Left cardiac atrium (tissue), 4 donors: ENCODE data around the gene NFS1. TPM values are rescaled to one million over a fixed set of nuclear protein-coding genes. Genes with fewer than 3 reads are reported as not detected.
A peak's percentile ranks its signal among the peaks of the same experiment; 100 is the strongest.
"Not testable (repeated sequence)": the region's sequence is repeated elsewhere in the genome, so short reads cannot be mapped to it uniquely, and the experiment has no call there.

Source experiments
- ATAC-seq, 2 donors: fragments of 200-7000 bp; cut with Tn5 transposase; one replicate each; pipeline ENCODE4 v1.9.1; 2020; ENCODE audit warnings: mild to moderate bottlenecking in 2 of 2, moderate library complexity in 2 of 2
- DNase-seq: peaks from one replicate; pipeline ENCODE4 v3.0.0-alpha.2; 2020
- intact Hi-C, 2 donors: fragments of 100-400 bp; cut with DNase I; formaldehyde crosslinking; loops; one replicate each; pipeline versions ENCODE4 v1.14.1 to v1.15.1; 2022 to 2023
- total RNA-seq, 2 donors: library from RNA; stranded (reverse); fragmentation: NEBNext Ultra II Directional; extraction: Animal tissue kit (Norgen Biotek cat#: 25700); gene quantifications; one replicate each; pipeline ENCODE4 v1.2.1, GENCODE V29; 2021
- donor health status: DM: no; HTN: yes; CAD: no.
- donor health status: DM: no; HTN: yes; CAD: no; lungs with severe emphysema.
- donor health status: DM: yes; HTN: yes; CAD: no.
- donor health status: Dilated cardiomyopathy.

Gene NFS1
- total RNA-seq, 2 donors from 2014 or later, result 33.6 to 36.8 TPM

GRCh38 chr20:35697696-35698297, 1.4 kb downstream of the NFS1 start:
- no peak for DNase-seq
- no peak for ATAC-seq
- intact Hi-C loops, result no loop called here

DNA sequence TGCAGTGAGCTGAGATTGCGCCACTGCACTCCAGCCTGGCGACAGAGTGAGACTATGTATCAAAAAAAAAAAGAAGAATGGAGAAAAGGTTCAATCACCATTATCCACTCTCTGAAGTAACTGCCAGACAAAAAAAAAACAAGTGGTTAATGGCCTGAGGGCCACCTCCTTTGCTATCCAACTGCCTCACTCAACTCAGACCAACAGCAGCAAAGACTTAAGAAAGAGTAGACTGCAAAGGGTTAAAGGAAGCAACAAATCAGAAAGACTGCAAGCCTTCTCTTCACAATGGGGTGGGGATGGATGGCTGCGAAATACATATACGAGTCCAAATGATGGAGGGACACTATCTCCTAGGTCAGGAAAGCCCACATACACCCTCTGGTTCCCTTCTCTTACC, 3.2 kb downstream of the NFS1 start:
- DNase-seq (no peak), ATAC-seq (no peak)
- intact Hi-C loops, result no loop called here

DNA sequence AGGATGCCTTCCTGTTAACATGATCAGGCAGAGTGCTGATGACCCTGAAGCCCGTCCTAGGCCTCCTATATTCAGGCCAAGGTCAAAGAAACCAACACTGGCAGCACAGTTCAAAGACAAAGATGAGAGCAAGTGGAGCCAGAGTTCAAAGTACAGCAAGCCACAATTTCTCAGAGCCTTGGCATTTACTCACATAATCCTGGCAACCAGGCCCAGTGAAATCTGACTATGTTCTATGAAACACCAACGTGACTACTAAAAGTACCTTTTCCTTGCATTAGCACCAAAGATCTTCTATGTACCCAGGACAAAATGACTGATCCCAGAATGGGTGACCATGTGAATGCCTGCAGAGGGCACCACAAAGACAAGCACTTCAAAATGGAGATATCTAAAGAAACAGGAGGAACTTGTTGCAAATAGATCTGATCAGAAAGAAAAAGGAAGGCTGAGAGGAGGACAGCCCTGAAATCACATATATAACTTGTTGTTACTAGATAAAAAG, 3.9 kb downstream of the NFS1 start:
- DNase-seq, result no peak
- no peak for ATAC-seq
- intact Hi-C loops, result no loop called here

DNA sequence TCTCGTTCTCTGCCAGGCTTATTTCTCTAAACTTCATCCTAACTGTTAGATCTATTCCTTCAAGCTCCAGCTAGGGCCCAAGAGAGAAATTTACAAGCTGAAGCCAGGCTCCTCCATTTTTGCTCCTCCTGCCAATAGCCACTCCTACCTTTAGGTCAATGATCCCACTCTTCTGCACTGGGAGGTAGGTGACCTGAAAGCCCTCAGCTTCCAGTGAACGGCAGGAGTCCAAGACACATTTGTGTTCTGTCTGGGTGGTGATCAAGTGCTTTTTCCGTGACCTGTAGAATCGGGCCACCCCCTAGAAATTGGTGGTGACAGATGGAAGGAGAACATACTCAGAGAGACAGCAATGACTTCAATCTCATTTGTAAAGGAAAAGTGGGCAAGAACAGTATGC, 8.9 kb downstream of the NFS1 start:
- ATAC-seq, result no peak
- intact Hi-C loops, result no loop called here
- DNase-seq, result no peak

GRCh38 chr20:35686872-35687271, 12.3 kb downstream of the NFS1 start:
- intact Hi-C loops, DNase-seq, ATAC-seq: not testable (repeated sequence)

- ATAC-seq, DNase-seq, intact Hi-C loops: not testable (repeated sequence)
These were observed 13.8 kb downstream of the NFS1 start for GRCh38 chr20:35685368-35685767.

DNA sequence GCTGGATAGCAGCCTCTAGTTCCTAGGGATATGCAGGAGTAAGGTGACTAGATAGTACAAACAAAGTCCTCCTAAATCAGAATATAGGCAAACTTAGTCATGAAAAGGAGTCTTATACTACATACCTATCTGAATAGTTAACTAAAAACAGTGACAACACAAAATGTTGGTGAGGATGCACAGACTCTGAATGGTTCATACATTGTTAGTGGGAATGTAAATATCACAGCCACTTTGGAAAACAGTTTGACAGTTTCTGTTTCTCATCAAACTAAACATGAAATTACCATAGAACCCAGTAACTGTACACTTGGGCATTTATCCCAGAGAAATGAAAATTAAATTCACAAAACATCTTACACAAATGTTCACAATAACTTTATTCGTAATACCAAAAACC, 17.2 kb downstream of the NFS1 start:
- intact Hi-C loops, result no loop called here
- DNase-seq (no peak), ATAC-seq (no peak)

GRCh38 chr20:35680452-35681183, 18.5 kb downstream of the NFS1 start:
- no peak for DNase-seq
- ATAC-seq, result no peak
- intact Hi-C loops, result no loop called here

DNA sequence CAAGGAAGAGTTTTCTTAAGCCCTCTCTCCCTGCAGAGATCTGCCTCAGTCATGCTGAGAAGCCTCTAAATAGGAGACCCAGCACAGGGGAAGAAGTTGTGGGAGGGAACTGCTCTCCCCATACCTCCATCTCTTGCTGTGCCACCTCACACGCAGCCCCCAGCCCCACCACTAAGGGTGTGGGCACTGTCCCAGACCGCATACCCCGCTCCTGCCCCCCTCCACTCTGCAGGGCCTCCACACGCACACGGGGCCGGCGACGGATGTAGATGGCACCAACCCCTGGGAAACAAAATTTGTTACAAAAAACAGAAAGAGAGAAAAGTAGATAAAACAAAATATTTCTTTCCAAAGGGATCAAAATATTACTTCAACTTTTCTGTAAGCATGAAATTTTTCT, 24.2 kb downstream of the NFS1 start:
- ATAC-seq, result no peak
- intact Hi-C loops, result no loop called here
- no peak for DNase-seq

DNA sequence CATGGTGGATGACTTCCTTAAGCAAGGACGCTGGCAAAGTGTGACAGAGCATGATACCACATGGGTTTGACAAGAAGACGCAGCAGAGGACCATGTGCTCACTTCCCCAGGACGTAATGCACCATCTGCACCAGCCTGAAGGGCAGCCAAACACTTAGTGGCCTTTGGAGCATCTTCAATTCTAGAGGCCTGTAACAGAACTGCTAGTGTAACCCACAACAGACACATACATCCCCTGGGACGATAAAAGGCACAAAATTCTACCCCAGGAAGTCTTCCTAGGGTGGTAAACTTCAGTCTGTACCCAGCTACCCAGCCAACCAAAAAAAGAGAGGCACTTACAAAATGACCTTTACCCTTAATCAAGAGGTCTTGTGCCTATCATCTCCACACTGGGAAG, 25.3 kb downstream of the NFS1 start:
- ATAC-seq (no peak), DNase-seq (no peak)
- intact Hi-C loops, result no loop called here

DNA sequence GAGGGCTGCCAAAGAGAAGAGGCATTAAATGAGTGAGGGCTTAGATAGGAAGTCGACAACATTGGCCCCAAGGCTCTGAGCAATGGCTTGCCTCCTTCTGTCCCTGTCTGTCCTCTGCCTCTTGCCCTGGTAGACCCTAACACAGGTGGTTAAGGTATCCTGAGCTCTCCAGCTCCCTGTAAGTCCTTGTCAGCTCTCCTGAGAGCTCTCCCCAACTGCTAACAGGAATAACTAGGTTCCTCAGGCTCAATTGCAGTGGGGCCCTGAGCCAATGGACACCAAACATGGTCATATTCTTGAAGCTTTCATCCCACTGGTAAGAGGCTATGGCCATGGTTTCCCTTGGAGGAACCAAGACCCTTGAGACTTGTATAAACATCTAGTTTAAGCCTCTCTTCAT, 29.5 kb downstream of the NFS1 start:
- ATAC-seq, result no peak
- DNase-seq, result no peak
- intact Hi-C loops, result no loop called here

- intact Hi-C loops, result no loop called here
- DNase-seq, result no peak
- no peak for ATAC-seq
These were observed 29.9 kb downstream of the NFS1 start for GRCh38 chr20:35669221-35669620.

GRCh38 chr20:35665949-35666288, 33.2 kb downstream of the NFS1 start:
- no peak for ATAC-seq
- DNase-seq, result no peak
- intact Hi-C loops, result no loop called here

DNA sequence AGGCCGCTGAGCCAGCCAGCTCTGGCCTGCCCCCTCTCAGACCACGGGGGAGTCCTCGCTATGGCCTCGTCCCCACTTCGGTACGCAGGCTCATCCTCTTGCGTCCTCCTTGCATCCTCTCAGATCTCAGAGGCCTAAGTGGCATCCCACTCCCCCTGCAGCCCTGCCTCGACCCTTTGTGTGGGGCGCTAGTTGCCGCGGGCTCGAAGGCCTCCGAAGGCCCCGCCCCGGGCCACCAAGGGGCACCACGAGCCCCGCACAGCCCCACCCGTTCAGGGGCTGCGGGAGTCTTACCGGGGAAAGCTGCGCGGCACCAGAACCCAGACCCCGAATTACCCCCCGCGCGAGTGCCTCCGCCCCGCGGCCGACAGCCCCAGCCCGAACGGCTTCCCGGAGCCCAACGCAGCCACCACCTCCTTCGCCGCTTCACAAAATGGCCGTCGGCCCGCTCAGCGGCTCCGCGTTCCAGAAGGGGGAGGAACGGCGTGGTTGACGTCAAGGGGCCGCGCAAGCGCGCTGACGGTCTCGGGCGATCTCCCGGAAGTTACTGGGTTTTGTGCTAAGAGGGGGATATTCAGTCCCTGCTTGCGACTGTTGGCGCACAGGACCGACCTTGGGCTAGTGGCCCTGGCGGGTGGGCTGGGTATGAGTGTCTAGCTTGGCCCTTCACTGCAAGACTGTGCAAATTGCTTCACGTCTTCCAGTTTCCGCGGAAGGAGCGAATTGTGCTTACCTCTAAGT, 34.5 kb downstream of the NFS1 start, which contains the start of the genes CPNE1 and RBM12:
CPNE1 (minus strand) TSS at position 435 of the 741 bp plus-strand sequence. CDS start 31,977 bp downstream, outside the sequence.
RBM12 (minus strand) TSS at position 435 of the 741 bp plus-strand sequence. CDS start 9,578 bp downstream, outside the sequence.
- intact Hi-C loops, result loop anchor here in 1 of 2 donors (5.0 kb wide), 1 partner anchor 47 kb away; the partner anchor contains the start of gene SPAG4
- DNase-seq (peak; percentile 92), ATAC-seq (peak; percentile 97 to 98)

DNA sequence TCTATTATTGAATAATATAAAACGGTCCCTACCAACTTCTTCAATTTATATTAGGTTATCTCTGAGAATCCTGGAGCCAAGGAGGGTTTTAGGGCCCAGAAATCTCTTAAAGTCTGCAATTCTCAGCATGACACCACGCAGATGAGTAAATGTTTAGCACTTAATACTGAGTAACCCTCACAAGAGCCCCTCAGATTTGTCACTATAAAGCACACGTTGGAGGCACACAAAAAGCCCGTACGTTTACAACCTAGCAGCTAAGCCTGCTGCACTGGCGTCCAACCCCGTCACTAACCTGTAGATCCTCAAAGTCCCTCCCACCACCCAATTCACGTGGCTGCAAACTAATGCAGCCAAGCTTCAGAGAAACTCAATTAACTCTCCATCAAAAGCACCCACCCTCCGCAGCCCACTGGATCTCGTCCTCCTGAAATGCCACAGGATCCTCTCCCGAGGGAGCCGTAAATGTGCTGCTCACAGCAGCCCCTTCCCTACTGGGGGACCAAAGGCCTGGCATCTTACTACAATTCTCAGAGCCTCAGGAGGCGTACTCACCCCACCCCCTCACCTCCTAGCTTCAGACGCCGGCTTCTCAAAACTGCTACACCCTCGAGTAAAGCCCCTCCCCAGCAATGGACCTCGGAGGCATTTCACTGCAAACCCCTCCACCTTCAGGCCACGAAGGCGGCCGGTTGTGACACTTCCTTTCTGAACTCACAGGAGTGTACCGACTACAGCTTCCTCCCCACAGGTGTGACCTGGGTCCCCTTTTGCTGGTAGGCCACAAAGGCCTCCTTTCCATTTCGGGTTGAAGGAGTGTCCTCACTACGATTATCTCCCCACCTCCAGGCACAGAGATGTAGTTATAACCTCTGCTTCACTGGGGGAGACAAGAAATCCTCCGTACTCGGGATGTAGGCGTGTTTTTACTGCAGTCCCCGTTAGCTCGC, 35.4 kb downstream of the NFS1 start:
- ATAC-seq, result peak; percentile 26 to 33
- intact Hi-C loops, result loop anchor here in 1 of 2 donors (5.0 kb wide), 1 partner anchor 46 kb away; the partner anchor contains the start of gene SPAG4
- DNase-seq, result no peak

DNA sequence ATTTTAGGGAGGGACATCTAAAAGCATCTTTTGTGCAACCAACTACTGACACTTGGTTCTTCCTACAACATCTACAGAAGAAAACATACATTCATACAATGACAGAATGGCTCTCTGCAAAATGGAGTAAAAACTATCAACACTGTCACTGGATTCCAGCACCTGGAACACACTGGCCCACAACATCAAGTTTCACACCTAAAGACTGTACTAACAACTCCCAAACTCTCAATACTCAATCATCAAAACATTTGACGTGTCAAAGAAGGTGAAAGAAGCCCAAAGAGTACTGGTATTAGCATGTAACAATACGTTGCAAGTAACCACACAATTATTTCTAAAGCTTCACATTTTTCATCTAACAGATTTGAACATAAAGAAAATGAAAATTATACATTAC, 36.6 kb downstream of the NFS1 start:
- DNase-seq (no peak), ATAC-seq (no peak)
- intact Hi-C loops, result loop anchor here in 1 of 2 donors (5.0 kb wide), 1 partner anchor 45 kb away; the partner anchor contains the start of gene SPAG4

- no peak for ATAC-seq
- DNase-seq, result no peak
- intact Hi-C loops, result loop anchor here in 1 of 2 donors (5.0 kb wide), 1 partner anchor 45 kb away; the partner anchor contains the start of gene SPAG4
These were observed 37.2 kb downstream of the NFS1 start for GRCh38 chr20:35661908-35662307.

GRCh38 chr20:35661053-35661452, 38.1 kb downstream of the NFS1 start:
- ATAC-seq (no peak), DNase-seq (no peak)
- intact Hi-C loops, result loop anchor here in 1 of 2 donors (5.0 kb wide), 1 partner anchor 44 kb away; the partner anchor contains the start of gene SPAG4
